Smooth muscle cell (in vitro differentiated cells): Measurements from ENCODE around the gene RBM15B. TPM values are rescaled to one million over a fixed set of nuclear protein-coding genes. Genes with fewer than 3 reads are reported as not detected.
A peak's percentile ranks its signal among the peaks of the same experiment; 100 is the strongest.

ENCODE experiments used
- DNase-seq: peaks from one replicate; lab custom pipeline; 2025; ENCODE audit not compliant: unreplicated experiment; lab: John Stamatoyannopoulos, UW
- H2AFZ ChIP-seq: fragments of 200-600 bp; sonication (generic); 2 replicates; pipeline ENCODE4 v1.6.0; 2016; ENCODE audit warnings: antibody characterized with exemption, low read depth, mild to moderate bottlenecking
- H3F3A ChIP-seq: fragments of 200-600 bp; sonication (generic); 2 replicates; pipeline ENCODE4 v1.6.0; 2017; ENCODE audit warnings: antibody characterized with exemption, low read depth
- H3K27ac ChIP-seq: fragments of 200-600 bp; sonication (generic); 2 replicates; pipeline ENCODE4 v1.5.1; 2016; ENCODE audit warnings: low read depth, mild to moderate bottlenecking
- H3K27me3 ChIP-seq: fragments of 200-600 bp; sonication (generic); 2 replicates; pipeline ENCODE4 v1.6.1; 2016; ENCODE audit warnings: low read depth, mild to moderate bottlenecking
- H3K36me3 ChIP-seq: fragments of 200-600 bp; sonication (generic); 2 replicates; pipeline ENCODE4 v1.5.1; 2016; ENCODE audit warnings: low read depth
- H3K4me1 ChIP-seq: fragments of 200-600 bp; sonication (generic); 2 replicates; pipeline ENCODE4 v1.5.1; 2016; ENCODE audit warnings: low read depth
- H3K4me2 ChIP-seq: fragments of 200-600 bp; sonication (generic); 2 replicates; pipeline ENCODE4 v1.6.0; 2016; ENCODE audit warnings: mild to moderate bottlenecking
- H3K4me3 ChIP-seq: fragments of 200-600 bp; sonication (generic); 2 replicates; pipeline ENCODE4 v1.5.1; 2016; ENCODE audit warnings: mild to moderate bottlenecking
- H3K79me2 ChIP-seq: fragments of 200-600 bp; sonication (generic); 2 replicates; pipeline ENCODE4 v1.6.0; 2016; ENCODE audit warnings: low read depth, mild to moderate bottlenecking
- H3K9ac ChIP-seq: fragments of 200-600 bp; sonication (generic); 2 replicates; pipeline ENCODE4 v1.6.0; 2016; ENCODE audit warnings: low read depth
- H3K9me3 ChIP-seq: fragments of 200-600 bp; sonication (generic); replicated peaks from 2 replicates; pipeline ENCODE4 v1.5.1; 2016; ENCODE audit warnings: low read depth
- H4K20me1 ChIP-seq: fragments of 200-600 bp; sonication (generic); 2 replicates; pipeline ENCODE4 v1.6.0; 2016; ENCODE audit warnings: low read depth
- WGBS: methylation state at CpG from one replicate; pipeline ENCODE4 v1.1.7; 2016; ENCODE audit warnings: low lambda C conversion rate; 5-methylcytosine and 5-hydroxymethylcytosine counted together
- polyA plus RNA-seq: library from polyadenylated mRNA; unstranded; fragments of >200 nt; fragmentation: Nextera tagmentation; extraction: Ambion mirVana; gene quantifications from 2 replicates; pipeline ENCODE4 v1.2.1, GENCODE V29; 2016
- total RNA-seq: library from RNA; depleted of rRNA; stranded (reverse); fragments of >200 nt; gene quantifications from 2 replicates; pipeline ENCODE4 v1.2.3, GENCODE V29; 2014
- TF ChIP-seq, protein P1 (sequence below): fragments of 200-600 bp; sonication (generic); IDR thresholded peaks from 2 replicates; pipeline ENCODE4 v1.5.1; 2017; ENCODE audit warnings: borderline replicate concordance, mild to moderate bottlenecking, antibody characterized with exemption; ENCODE audit not compliant: insufficient read depth, poor library complexity, severe bottlenecking

Gene RBM15B, protein sequence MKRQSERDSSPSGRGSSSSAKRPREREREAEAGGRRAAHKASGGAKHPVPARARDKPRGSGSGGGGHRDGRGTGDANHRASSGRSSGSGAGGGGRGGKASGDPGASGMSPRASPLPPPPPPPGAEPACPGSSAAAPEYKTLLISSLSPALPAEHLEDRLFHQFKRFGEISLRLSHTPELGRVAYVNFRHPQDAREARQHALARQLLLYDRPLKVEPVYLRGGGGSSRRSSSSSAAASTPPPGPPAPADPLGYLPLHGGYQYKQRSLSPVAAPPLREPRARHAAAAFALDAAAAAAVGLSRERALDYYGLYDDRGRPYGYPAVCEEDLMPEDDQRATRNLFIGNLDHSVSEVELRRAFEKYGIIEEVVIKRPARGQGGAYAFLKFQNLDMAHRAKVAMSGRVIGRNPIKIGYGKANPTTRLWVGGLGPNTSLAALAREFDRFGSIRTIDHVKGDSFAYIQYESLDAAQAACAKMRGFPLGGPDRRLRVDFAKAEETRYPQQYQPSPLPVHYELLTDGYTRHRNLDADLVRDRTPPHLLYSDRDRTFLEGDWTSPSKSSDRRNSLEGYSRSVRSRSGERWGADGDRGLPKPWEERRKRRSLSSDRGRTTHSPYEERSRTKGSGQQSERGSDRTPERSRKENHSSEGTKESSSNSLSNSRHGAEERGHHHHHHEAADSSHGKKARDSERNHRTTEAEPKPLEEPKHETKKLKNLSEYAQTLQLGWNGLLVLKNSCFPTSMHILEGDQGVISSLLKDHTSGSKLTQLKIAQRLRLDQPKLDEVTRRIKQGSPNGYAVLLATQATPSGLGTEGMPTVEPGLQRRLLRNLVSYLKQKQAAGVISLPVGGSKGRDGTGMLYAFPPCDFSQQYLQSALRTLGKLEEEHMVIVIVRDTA
- total RNA-seq (18.9 and 21.7 TPM in 2 replicates), polyA plus RNA-seq (32.3 and 38.0 TPM in 2 replicates)

DNA sequence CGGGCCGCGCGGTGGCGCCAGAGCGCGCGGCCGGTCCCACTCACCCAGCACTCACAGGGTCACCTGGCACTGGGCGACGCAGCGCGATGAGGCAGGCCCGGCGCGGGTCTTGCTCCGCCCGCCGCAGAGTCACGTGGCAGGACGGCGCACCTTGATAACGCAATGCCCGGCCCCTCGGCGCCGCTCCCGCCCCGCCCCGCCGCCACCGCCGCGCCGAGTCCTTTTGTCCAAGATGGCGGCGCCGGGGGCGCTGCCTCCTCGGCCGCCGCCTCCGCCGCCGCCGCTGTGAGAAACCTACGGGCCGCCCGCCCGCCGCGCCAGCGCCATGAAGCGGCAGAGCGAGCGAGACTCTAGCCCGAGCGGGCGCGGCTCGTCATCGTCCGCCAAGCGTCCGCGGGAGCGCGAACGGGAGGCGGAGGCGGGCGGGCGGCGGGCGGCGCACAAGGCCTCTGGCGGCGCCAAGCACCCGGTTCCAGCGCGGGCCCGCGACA, at the start of gene RBM15B:
RBM15B (plus strand) TSS at position 211 of the 491 bp plus-strand sequence; CDS start at position 326, 115 bp downstream.
- WGBS, result under 1% methylated on average over 22 of the region's 83 CpGs
- Histone ChIP-seq H3K36me3 (no peaks in the 10 kb centered on the region), H3K27me3 (no peaks in the 10 kb centered on the region)

DNA sequence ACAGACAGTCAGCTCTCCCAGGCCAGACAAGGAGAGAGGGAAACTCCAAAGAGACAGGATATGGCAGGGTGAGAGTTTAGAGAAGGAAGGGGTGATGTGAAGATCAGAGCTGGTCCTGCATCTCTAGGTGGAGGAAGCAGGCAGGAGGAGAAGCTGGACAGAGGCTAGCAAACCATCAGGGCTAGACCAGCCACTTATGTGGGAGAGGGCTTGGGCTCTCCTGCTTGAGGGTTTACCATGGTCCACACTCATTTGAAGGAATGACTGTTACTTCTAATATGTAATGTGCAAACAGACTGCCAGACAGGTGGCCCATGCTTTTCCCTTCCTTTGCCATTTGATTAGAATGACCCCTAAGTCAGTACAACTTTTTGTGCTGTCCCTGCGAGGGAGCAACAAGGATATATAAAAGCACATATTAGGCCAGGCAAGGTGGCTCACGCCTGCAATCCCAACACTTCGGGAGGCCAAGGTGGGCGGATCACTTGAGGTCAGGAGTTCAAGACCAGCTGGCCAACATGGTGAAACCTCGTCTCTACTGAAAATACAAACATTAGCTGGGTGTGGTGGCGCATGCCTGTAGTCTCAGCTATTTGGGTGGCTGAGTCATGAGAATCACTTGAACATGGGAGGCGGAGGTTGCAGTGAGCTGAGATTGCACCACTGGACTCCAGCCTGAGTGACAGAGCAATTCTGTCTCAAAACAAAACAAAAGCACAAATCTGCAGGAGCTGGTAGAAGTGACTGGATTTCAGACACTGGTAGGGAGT, 47.0 kb upstream of the RBM15B start:
- no peak for DNase-seq
- TF ChIP-seq, protein P1, sequence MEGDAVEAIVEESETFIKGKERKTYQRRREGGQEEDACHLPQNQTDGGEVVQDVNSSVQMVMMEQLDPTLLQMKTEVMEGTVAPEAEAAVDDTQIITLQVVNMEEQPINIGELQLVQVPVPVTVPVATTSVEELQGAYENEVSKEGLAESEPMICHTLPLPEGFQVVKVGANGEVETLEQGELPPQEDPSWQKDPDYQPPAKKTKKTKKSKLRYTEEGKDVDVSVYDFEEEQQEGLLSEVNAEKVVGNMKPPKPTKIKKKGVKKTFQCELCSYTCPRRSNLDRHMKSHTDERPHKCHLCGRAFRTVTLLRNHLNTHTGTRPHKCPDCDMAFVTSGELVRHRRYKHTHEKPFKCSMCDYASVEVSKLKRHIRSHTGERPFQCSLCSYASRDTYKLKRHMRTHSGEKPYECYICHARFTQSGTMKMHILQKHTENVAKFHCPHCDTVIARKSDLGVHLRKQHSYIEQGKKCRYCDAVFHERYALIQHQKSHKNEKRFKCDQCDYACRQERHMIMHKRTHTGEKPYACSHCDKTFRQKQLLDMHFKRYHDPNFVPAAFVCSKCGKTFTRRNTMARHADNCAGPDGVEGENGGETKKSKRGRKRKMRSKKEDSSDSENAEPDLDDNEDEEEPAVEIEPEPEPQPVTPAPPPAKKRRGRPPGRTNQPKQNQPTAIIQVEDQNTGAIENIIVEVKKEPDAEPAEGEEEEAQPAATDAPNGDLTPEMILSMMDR, result no peak
- H3K36me3 ChIP-seq, result no peaks in the 10 kb centered on the region
- no peak overlapping the region for H3K9ac ChIP-seq
- H4K20me1 ChIP-seq, result no peaks in the 10 kb centered on the region
- peaks cover 16% of the 10 kb centered on the region for H3K4me1 ChIP-seq
- H3K4me2 ChIP-seq, result no peak overlapping the region
- no peaks in the 10 kb centered on the region for H3K79me2 ChIP-seq
- no peak overlapping the region for H2AFZ ChIP-seq
- no peaks in the 10 kb centered on the region for H3K27me3 ChIP-seq
- WGBS, result 64% methylated on average over 7 of the region's 7 CpGs
- no peaks in the 10 kb centered on the region for H3K9me3 ChIP-seq
- no peak overlapping the region for H3K27ac ChIP-seq
- H3K4me3 ChIP-seq, result no peak overlapping the region
- peaks cover 13% of the 10 kb centered on the region for H3F3A ChIP-seq

More for the DNA sequence above, at the start of gene RBM15B:
- TF ChIP-seq, protein P1, result peak; percentile 55
- peak within 1 kb of the TSS; percentile 81 for H3K4me3 ChIP-seq
- H3K27ac ChIP-seq, result peak within 1 kb of the TSS; percentile 97
- no peak within 1 kb of the TSS for H2AFZ ChIP-seq
- peak within 1 kb of the TSS; percentile 97 for H3K9ac ChIP-seq
- peaks cover 46% of the 10 kb centered on the region for H3K4me1 ChIP-seq
- H3K79me2 ChIP-seq, result peaks cover 61% of the 10 kb centered on the region
- peaks cover 64% of the 10 kb centered on the region for H3F3A ChIP-seq
- no peaks in the 10 kb centered on the region for H3K9me3 ChIP-seq
- peaks cover 79% of the 10 kb centered on the region for H4K20me1 ChIP-seq
- H3K4me2 ChIP-seq, result peak within 1 kb of the TSS; percentile 97
- DNase-seq, result peak; percentile 90

DNA sequence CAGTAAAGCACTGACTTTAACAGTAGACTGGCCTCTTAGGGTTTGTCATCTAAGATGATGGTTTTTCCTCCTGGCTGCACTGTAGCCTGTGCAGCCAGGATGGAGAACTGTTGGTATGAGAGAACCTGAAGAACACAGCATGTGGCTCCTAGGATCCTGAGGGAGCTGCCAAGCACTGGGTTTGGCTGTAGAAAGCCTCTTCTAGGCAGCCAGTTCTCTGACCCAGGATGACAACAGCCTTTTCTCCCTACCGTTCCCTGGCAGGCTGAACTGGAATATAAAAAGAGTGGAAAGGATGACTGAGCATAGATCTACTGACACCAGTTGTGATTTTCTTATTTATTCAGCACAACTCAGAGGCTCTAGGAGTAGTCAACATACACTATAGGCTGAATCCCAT, 40.3 kb upstream of the RBM15B start:
- WGBS, result 77% methylated on average over 1 of the region's 1 CpG
- Histone ChIP-seq H3K36me3 (no peaks in the 10 kb centered on the region), H3K27ac (no peak overlapping the region), H3F3A (no peaks in the 10 kb centered on the region), H4K20me1 (no peaks in the 10 kb centered on the region), H3K27me3 (no peaks in the 10 kb centered on the region), H2AFZ (no peak overlapping the region), H3K9me3 (no peaks in the 10 kb centered on the region), H3K79me2 (no peaks in the 10 kb centered on the region), H3K4me2 (no peak overlapping the region), H3K9ac (no peak overlapping the region), H3K4me3 (no peak overlapping the region), H3K4me1 (no peaks in the 10 kb centered on the region)
- no peak for DNase-seq
- TF ChIP-seq, protein P1, result no peak
